CD4-positive, alpha-beta memory T cell (primary cell): Measurements from ENCODE around the gene LMTK2. TPM values are rescaled to one million over a fixed set of nuclear protein-coding genes. Genes with fewer than 3 reads are reported as not detected.

ENCODE experiments used
- CTCF ChIA-PET: fragments of 350-600 bp; sonication (Branson Sonifier 250); formaldehyde crosslinking; loops from one replicate; lab custom pipeline; 2021; ENCODE audit warnings: inconsistent platforms; ENCODE audit not compliant: partially characterized antibody; lab: Charles Lee
- POLR2A ChIA-PET: fragments of 350-600 bp; sonication (Branson Sonifier 250); formaldehyde crosslinking; loops from one replicate; lab custom pipeline; 2021; ENCODE audit not compliant: partially characterized antibody; lab: Charles Lee
- DNase-seq, 5 donors: peaks; one replicate each; pipeline versions ENCODE4 v3.0.0 to v3.0.0-alpha.2; 2020 to 2022; ENCODE audit warnings: mixed read lengths in 1 of 5
- H3K27ac ChIP-seq: one replicate; pipeline ENCODE4 v1.7.0; 2013; ENCODE audit warnings: low read depth, low read length
- H3K27me3 ChIP-seq: 2 replicates; pipeline ENCODE4 v1.7.0; 2013; ENCODE audit warnings: mild to moderate bottlenecking, low read length, moderate library complexity; ENCODE audit not compliant: insufficient read depth
- H3K36me3 ChIP-seq: 2 replicates; pipeline ENCODE4 v1.7.0; 2013; ENCODE audit warnings: mild to moderate bottlenecking, low read length, moderate library complexity; ENCODE audit not compliant: insufficient read depth
- H3K4me1 ChIP-seq: 2 replicates; pipeline ENCODE4 v1.7.0; 2013; ENCODE audit warnings: mild to moderate bottlenecking, low read length, moderate library complexity; ENCODE audit not compliant: insufficient read depth
- H3K4me3 ChIP-seq, 2 donors: one replicate each; pipeline ENCODE4 v1.7.0; 2013; ENCODE audit warnings: low read length in 2 of 2, mild to moderate bottlenecking in 1 of 2
- H3K9me3 ChIP-seq, 2 donors: one replicate each; pipeline ENCODE4 v1.7.0; 2013; ENCODE audit warnings: low read length in 2 of 2, control low read depth in 1 of 2; ENCODE audit not compliant: control insufficient read depth in 1 of 2
- H3K27ac Mint-ChIP-seq, 7 donors: one replicate each; pipeline ENCODE4 v1.8.0; 2020 to 2021; ENCODE audit warnings: mixed read lengths in 7 of 7, mild to moderate bottlenecking in 6 of 7, inconsistent platforms in 3 of 7, moderate library complexity in 3 of 7
- H3K27me3 Mint-ChIP-seq, 2 donors: one replicate each; pipeline ENCODE4 v1.8.0; 2020 to 2021; ENCODE audit warnings: mixed read lengths in 2 of 2
- H3K36me3 Mint-ChIP-seq, 2 donors: one replicate each; pipeline ENCODE4 v1.8.0; 2020 to 2021; ENCODE audit warnings: mixed read lengths in 2 of 2, inconsistent platforms in 1 of 2, mild to moderate bottlenecking in 1 of 2
- H3K4me1 Mint-ChIP-seq, 4 donors: one replicate each; pipeline ENCODE4 v1.8.0; 2020 to 2021; ENCODE audit warnings: mixed read lengths in 4 of 4, mild to moderate bottlenecking in 1 of 4
- H3K4me3 Mint-ChIP-seq, 8 donors: one replicate each; pipeline ENCODE4 v1.8.0; 2020 to 2021; ENCODE audit warnings: mixed read lengths in 8 of 8, mild to moderate bottlenecking in 7 of 8, moderate library complexity in 6 of 8, inconsistent platforms in 3 of 8
- H3K9me3 Mint-ChIP-seq, 8 donors: one replicate each; pipeline ENCODE4 v1.8.0; 2020 to 2021; ENCODE audit warnings: mixed read lengths in 8 of 8, mild to moderate bottlenecking in 5 of 8, inconsistent platforms in 3 of 8, moderate library complexity in 1 of 8
- intact Hi-C: fragments of 100-400 bp; cut with micrococcal nuclease; formaldehyde crosslinking; loops from one replicate; pipeline ENCODE4 v1.15.1; 2023
- polyA plus RNA-seq, 2 donors: library from polyadenylated mRNA; unstranded; fragments of 300-500 nt; fragmentation: Illumina TruSeq; gene quantifications; one replicate each; pipeline ENCODE4 v1.2.3, GENCODE V29; 2021
- total RNA-seq, 2 experiments: library from RNA; stranded (reverse); gene quantifications; one replicate each; pipeline ENCODE4 v1.2.3, GENCODE V29; 2021

Gene LMTK2
- total and polyA plus RNA-seq, 4 experiments from 2014 or later: 0.76 to 26.6 (median 13.7) TPM

- peaks cover 16% of the 10 kb centered on the region for H3K36me3 ChIP-seq
- no peaks in the 10 kb centered on the region for H3K4me1 ChIP-seq
- DNase-seq: no peak
- no peaks in the 10 kb centered on the region for H3K9me3 ChIP-seq
- no peak overlapping the region for H3K4me3 ChIP-seq
- Mint-ChIP-seq H3K27me3 (no peaks in the 10 kb centered on the region), H3K9me3 (no peaks in the 10 kb centered on the region), H3K27ac (no peak overlapping the region), H3K4me3 (no peak overlapping the region), H3K36me3 (peaks cover 22 to 36% of the 10 kb centered on the region in 2 donors), H3K4me1 (peaks cover 0 to under 1% (median 0%) of the 10 kb centered on the region in 4 donors)
- H3K27me3 ChIP-seq: no peaks in the 10 kb centered on the region
- intact Hi-C loops: no loop called here
- no peak overlapping the region for H3K27ac ChIP-seq
- CTCF ChIA-PET: no interaction called here
- POLR2A ChIA-PET: no interaction called here
Measured at GRCh38 chr7:98224701-98225181, 118.1 kb downstream of the LMTK2 start.

DNA sequence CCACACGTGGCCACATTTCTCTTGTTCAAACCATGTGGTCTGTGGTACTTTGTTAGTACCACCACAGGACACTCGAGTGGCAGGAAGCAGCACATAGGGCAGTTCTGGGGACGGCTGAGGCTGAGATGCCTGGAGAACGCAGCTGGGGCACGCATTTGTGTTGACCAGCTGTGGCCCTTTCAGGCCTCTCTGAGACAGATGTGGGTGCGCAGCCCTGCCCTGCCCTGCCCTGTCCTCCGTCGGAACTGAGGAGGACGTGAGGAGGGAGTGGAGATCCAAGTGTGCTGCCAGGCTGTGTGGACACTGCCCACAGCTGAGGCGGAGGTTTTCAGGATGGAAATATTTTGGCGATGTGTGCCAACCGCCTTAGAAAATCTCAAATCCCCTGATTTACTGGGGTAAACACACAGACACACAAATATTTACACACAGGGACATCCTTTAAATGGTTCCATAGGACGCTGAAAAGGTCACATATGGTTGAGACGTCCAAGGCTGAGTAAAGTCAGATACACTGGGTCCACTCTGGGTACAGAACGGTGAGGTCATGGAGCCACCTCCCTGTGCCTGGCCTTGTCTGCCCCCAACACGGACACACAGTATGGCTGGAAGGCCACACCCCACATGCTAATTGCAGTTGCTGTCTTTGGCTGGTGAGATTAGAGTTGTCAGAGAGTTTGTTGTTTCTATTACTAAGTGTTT is 119.4 kb downstream of the LMTK2 start:
- Histone ChIP-seq H3K4me1 (no peaks in the 10 kb centered on the region), H3K4me3 (no peak overlapping the region), H3K9me3 (no peaks in the 10 kb centered on the region), H3K36me3 (peaks cover 20% of the 10 kb centered on the region), H3K27me3 (no peaks in the 10 kb centered on the region), H3K27ac (no peak overlapping the region)
- H3K4me3 Mint-ChIP-seq: no peak overlapping the region
- H3K27ac Mint-ChIP-seq: peak overlapping the region in 4 of 7 donors; percentile 12 to 70 (median 32)
- no peaks in the 10 kb centered on the region for H3K9me3 Mint-ChIP-seq
- POLR2A ChIA-PET: no interaction called here
- no peaks in the 10 kb centered on the region for H3K4me1 Mint-ChIP-seq
- no peaks in the 10 kb centered on the region for H3K27me3 Mint-ChIP-seq
- intact Hi-C loops: no loop called here
- peaks cover 25 to 42% of the 10 kb centered on the region in 2 donors for H3K36me3 Mint-ChIP-seq
- CTCF ChIA-PET: no interaction called here
- no peak for DNase-seq

DNA sequence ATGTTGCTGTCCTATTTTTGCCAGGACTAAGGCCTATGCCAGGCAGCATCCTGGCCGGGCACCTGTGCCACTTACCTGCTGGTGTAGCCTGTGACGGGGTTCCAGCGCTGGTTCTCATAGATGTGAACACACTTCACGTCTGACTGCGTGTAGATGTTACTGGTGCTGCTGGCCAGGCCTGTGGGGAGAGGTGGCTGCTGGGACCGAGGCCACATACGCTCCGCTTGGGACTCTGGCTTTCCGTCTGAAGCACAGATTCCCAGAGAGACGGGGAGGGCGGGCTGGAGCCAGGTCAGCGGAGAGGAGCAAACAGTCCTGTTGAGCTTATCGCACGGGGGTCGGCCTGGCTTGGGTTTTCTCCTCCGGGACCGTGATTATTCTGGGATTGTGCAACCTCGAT is 121.3 kb downstream of the LMTK2 start:
- Mint-ChIP-seq H3K9me3 (no peaks in the 10 kb centered on the region), H3K4me3 (no peak overlapping the region), H3K27ac (no peak overlapping the region), H3K4me1 (no peaks in the 10 kb centered on the region), H3K36me3 (peaks cover 22 to 37% of the 10 kb centered on the region in 2 donors), H3K27me3 (no peaks in the 10 kb centered on the region)
- Histone ChIP-seq H3K36me3 (peaks cover 25% of the 10 kb centered on the region), H3K9me3 (no peaks in the 10 kb centered on the region), H3K27me3 (no peaks in the 10 kb centered on the region), H3K4me1 (no peaks in the 10 kb centered on the region), H3K4me3 (no peak overlapping the region), H3K27ac (no peak overlapping the region)
- DNase-seq: no peak
- ChIA-PET CTCF (no interaction called here), POLR2A (no interaction called here)
- intact Hi-C loops: no loop called here

DNA sequence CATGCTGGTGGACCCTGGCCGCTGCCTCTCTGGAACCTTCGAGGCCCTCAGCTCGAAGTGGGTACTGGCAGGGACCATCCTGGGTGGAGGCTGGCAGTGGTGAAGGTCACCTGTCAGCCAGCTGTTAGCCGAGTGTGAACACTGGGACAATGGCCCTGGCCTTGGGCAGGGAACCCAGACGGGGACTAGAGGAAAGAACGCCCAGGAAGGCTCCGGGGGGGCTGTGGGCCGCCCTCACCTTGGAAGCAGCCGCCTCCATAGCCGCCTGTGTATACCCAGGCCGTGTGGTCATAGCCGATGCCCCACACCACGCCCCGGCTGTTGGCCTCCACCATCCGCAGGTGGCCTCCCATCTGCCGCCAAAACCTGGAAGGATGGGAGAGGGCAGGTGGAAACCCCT is 122.1 kb downstream of the LMTK2 start:
- Mint-ChIP-seq H3K27ac (no peak overlapping the region), H3K36me3 (peaks cover 22 to 35% of the 10 kb centered on the region in 2 donors), H3K9me3 (no peaks in the 10 kb centered on the region), H3K27me3 (no peaks in the 10 kb centered on the region), H3K4me3 (no peak overlapping the region), H3K4me1 (no peaks in the 10 kb centered on the region)
- DNase-seq: no peak
- H3K27me3 ChIP-seq: no peaks in the 10 kb centered on the region
- intact Hi-C loops: no loop called here
- no peak overlapping the region for H3K4me3 ChIP-seq
- ChIA-PET POLR2A (no interaction called here), CTCF (no interaction called here)
- no peaks in the 10 kb centered on the region for H3K9me3 ChIP-seq
- no peaks in the 10 kb centered on the region for H3K4me1 ChIP-seq
- H3K27ac ChIP-seq: no peak overlapping the region
- peaks cover 25% of the 10 kb centered on the region for H3K36me3 ChIP-seq

DNA sequence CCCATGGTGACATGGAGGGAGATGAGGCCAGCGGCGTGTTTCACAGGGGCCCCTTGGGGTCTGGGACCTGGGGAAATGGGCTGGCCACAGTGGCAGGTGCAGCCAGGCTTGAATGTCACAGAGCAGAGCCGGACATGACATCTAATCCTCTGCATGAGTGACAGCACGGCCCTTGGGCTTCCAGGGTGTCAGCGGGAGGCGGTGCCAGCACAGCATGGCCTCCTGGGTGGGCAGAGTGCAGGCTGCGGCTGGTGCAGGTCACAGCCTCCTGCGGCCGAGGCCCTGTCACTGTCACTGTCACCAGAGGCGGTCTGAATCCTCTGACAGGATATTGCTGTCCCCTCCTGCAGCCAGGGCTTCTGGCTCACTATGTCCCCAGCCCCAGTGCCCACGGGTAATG is 122.8 kb downstream of the LMTK2 start:
- H3K36me3 Mint-ChIP-seq: peaks cover 23 to 41% of the 10 kb centered on the region in 2 donors
- Histone ChIP-seq H3K27me3 (no peaks in the 10 kb centered on the region), H3K27ac (no peak overlapping the region), H3K4me1 (no peaks in the 10 kb centered on the region), H3K4me3 (no peak overlapping the region), H3K9me3 (no peaks in the 10 kb centered on the region), H3K36me3 (peaks cover 27% of the 10 kb centered on the region)
- CTCF ChIA-PET: no interaction called here
- intact Hi-C loops: no loop called here
- no peaks in the 10 kb centered on the region for H3K27me3 Mint-ChIP-seq
- DNase-seq: no peak
- no peaks in the 10 kb centered on the region for H3K9me3 Mint-ChIP-seq
- H3K4me1 Mint-ChIP-seq: no peaks in the 10 kb centered on the region
- POLR2A ChIA-PET: no interaction called here
- no peak overlapping the region for H3K4me3 Mint-ChIP-seq
- H3K27ac Mint-ChIP-seq: no peak overlapping the region

DNA sequence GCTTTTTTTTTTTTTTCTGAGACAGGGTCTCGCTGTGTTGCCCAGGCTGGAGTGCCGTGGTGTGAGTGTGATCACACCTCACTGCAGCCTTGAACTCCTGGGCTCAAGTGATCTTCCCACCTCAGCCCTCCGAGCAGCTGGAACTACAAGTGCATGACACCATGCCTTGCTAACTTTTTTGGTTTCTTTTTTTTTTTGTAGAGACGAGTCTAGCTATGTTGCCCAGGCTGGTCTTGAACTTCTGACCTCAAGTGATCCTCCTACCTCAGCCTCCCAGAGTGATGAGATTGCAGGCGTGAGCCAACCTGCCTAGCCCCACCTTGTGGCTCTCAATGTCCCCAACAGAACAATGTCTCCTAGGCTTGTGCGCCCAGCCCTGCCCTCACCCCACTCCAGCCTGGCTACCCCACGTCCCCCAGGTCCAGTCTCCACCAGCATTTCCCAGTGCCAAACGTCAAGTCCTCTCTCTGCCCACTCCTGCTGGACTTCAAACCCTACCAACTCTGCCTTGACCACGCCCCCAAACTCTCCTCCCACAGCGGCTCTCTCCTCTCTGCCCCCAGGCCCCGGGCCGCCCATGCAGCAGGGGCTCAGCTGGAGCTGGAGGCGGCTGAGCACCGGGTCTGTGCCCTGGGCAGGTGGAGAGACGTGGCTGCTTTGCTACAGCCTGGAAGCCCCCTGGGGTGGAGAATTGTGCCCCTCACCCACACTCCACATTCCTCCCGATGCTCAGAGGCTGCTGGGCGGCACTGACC is 123.5 kb downstream of the LMTK2 start:
- no peaks in the 10 kb centered on the region for H3K9me3 Mint-ChIP-seq
- H3K4me3 Mint-ChIP-seq: no peak overlapping the region
- ChIA-PET CTCF (no interaction called here), POLR2A (no interaction called here)
- no peaks in the 10 kb centered on the region for H3K27me3 Mint-ChIP-seq
- peak overlapping the region in 1 of 7 donors; percentile 27 for H3K27ac Mint-ChIP-seq
- H3K27me3 ChIP-seq: no peaks in the 10 kb centered on the region
- peaks cover 30 to 45% of the 10 kb centered on the region in 2 donors for H3K36me3 Mint-ChIP-seq
- intact Hi-C loops: no loop called here
- no peak overlapping the region for H3K4me3 ChIP-seq
- DNase-seq: no peak
- H3K36me3 ChIP-seq: peaks cover 27% of the 10 kb centered on the region
- H3K27ac ChIP-seq: no peak overlapping the region
- H3K4me1 Mint-ChIP-seq: no peaks in the 10 kb centered on the region
- no peaks in the 10 kb centered on the region for H3K9me3 ChIP-seq
- no peaks in the 10 kb centered on the region for H3K4me1 ChIP-seq

DNA sequence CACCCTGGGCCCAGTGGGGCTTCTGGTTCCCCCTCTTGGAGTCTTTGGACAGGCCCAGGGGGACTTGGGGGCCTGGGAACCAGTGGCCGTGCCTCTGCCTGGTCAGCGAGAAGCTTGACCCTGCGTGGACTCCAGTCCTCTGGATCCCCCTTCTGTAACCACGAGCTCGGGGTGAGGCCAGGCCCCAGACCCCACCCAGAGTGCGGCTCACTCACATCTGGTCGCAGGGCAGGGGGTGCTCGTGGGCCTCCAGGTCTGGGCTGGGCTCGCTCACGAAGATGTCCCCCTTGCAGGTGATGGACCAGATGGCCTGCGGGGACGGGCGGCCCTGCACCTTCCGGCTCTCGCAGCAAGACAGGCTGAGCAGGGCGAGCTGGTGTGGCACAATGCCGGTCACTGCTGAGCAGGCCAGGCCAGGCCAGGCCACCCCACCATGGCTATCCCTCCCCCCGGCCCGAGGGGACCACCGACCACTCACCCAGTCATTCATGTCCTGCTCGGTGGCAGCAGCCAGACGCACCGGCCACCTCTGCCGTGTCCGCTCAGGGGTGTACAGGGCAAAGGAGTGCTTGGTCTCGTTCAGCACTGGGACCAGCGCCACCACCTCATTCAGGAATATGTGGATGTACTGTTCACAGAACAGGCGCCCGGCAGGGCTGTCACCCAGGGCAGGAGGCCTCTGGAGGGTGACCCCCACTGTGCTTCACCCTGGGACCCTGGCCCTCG is 124.2 kb downstream of the LMTK2 start:
- Histone ChIP-seq H3K36me3 (peaks cover 26% of the 10 kb centered on the region), H3K4me3 (no peak overlapping the region), H3K27ac (no peak overlapping the region), H3K4me1 (no peaks in the 10 kb centered on the region), H3K27me3 (no peaks in the 10 kb centered on the region), H3K9me3 (no peaks in the 10 kb centered on the region)
- Mint-ChIP-seq H3K4me3 (no peak overlapping the region), H3K27me3 (no peaks in the 10 kb centered on the region), H3K4me1 (no peaks in the 10 kb centered on the region), H3K36me3 (peaks cover 25 to 40% of the 10 kb centered on the region in 2 donors), H3K27ac (no peak overlapping the region), H3K9me3 (no peaks in the 10 kb centered on the region)
- intact Hi-C loops: no loop called here
- CTCF ChIA-PET: no interaction called here
- POLR2A ChIA-PET: no interaction called here
- DNase-seq: no peak
